ENCODE results near the gene MYBPH. TPM values are rescaled to one million over a fixed set of nuclear protein-coding genes. Genes with fewer than 3 reads are reported as not detected.

The MYBPH gene
- total and polyA plus RNA-seq, 5 experiments from 2014 or later: not detected

DNA sequence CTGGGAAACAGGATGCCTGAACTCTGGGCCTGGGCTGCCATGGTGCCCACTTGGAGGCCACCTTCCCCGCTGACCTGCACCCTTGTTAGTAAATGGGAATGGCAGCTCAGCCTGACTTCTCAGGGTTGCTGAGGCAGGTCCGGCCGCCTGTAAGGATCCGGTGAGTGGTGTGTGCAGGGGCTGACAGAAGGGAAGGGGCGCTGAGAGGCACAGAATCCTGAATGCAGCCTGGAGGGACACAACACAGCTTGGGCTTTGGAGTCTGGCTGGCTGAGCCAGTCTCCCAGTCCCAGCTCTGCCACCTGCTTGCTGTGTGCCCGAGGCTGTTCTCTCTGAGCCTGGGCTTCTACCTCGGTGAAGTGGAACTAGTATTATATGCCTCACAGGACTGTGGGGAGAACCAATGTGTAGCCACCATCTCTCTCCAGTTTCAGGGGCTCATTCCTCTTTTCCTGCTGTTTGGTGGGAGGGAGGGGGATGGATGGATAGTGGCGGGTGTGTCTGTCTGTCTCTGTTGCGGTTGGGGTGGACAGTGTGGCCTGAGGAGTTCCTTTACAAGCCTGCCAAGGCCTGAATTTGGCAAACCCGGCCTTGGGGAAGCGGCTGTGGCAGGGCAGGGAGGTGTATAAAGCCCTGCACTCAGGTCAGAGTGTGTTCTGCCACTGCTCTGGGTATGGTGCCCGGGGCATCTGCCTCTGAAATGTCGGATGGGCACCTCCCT is 30.1 kb downstream of the MYBPH start:
- Mint-ChIP-seq H3K27ac (no peak overlapping the region), H3K9me3 (peaks cover 0 to 17% (median 3%) of the 10 kb centered on the region in 9 donors), H3K4me1 (no peaks in the 10 kb centered on the region), H3K4me3 (no peak overlapping the region), H3K36me3 (peaks cover 0 to 10% (median 2%) of the 10 kb centered on the region in 3 donors), H3K27me3 (peaks cover 0 to 2% (median 0%) of the 10 kb centered on the region in 5 donors)
- no peak for ATAC-seq
- POLR2A ChIA-PET: no interaction called here
- DNase-seq: no peak

- H3K4me3 Mint-ChIP-seq: no peak overlapping the region
Measured at GRCh38 chr1:203144661-203145060, 31.0 kb downstream of the MYBPH start.

DNA sequence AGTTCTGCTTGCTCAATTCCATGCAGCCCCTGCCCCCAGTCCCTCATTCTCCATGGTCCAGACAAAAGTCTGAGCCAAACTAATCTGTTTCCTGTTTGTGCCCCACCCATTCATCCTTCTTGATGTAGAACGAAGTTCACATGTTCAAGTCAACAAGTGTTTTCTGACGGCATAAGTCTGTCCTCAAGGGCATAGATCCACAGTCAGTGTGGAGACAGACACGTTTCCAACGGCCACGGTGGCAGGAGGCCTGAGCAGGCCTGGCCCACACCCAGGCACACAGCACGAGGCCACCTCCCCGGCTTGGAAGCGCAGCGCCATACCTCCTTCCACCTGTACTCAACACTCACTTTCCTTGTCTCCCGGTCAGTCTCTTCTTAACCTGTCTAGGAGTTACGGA is 32.0 kb downstream of the MYBPH start:
- Mint-ChIP-seq H3K36me3 (peaks cover 0 to 10% (median 2%) of the 10 kb centered on the region in 3 donors), H3K27ac (peak overlapping the region in 1 of 10 donors; percentile 8), H3K4me1 (no peaks in the 10 kb centered on the region), H3K9me3 (peaks cover 0 to 17% (median 3%) of the 10 kb centered on the region in 9 donors), H3K4me3 (no peak overlapping the region), H3K27me3 (peaks cover 0 to 2% (median 0%) of the 10 kb centered on the region in 5 donors)
- POLR2A ChIA-PET: no interaction called here
- DNase-seq: peak in 1 of 10 donors; percentile 38
- no peak for ATAC-seq

More at GRCh38 chr1:203144661-203145060, 31.0 kb downstream of the MYBPH start:
- POLR2A ChIA-PET: no interaction called here
- peaks cover 0 to 17% (median 3%) of the 10 kb centered on the region in 9 donors for H3K9me3 Mint-ChIP-seq
- no peak overlapping the region for H3K27ac Mint-ChIP-seq
- DNase-seq (no peak), ATAC-seq (no peak)
- H3K27me3 Mint-ChIP-seq: peaks cover 0 to 2% (median 0%) of the 10 kb centered on the region in 5 donors
- H3K4me1 Mint-ChIP-seq: no peaks in the 10 kb centered on the region
- peaks cover 0 to 10% (median 2%) of the 10 kb centered on the region in 3 donors for H3K36me3 Mint-ChIP-seq

DNA sequence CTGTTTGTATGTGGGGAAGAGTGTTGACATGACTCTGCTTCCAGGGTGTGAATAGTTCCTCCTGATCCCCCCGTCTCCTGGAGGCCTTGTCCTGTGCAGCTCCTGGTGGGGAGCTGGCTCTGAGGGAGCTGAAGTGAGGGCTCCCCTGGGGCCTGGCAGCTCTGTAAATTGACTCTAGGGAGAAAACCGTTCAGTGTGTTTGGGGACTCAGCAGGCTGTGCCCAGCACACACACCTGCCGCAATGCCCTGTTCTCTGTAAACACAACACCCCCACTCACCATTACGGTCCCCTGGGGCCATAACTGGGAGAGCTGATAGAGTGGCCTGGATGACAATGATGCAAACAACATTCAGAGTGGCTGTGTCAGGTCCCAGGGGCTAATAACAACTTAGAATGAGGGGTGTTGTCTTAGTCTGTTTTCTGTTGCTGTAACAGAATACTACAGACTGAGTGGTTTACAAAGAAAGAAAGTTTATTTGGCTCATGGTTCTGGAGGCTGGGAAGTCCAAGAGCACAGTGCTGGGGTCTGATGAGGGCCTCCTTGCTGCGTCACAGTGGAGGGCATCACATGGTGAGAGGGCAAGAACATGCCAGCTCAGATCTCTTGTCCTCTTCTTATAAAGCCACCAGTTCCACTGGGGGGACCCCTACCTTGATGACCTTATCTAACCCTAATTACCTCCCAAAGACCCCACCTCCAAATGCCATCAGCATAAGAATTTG is 32.8 kb downstream of the MYBPH start:
- Mint-ChIP-seq H3K4me3 (no peak overlapping the region), H3K27me3 (peaks cover 0 to 2% (median 0%) of the 10 kb centered on the region in 5 donors), H3K9me3 (peaks cover 0 to 17% (median 3%) of the 10 kb centered on the region in 9 donors), H3K27ac (no peak overlapping the region), H3K4me1 (no peaks in the 10 kb centered on the region), H3K36me3 (peaks cover 0 to 10% (median 2%) of the 10 kb centered on the region in 3 donors)
- DNase-seq (peak in 1 of 10 donors; percentile 31), ATAC-seq (no peak)
- POLR2A ChIA-PET: no interaction called here

- Mint-ChIP-seq H3K27ac (no peak overlapping the region), H3K4me1 (no peaks in the 10 kb centered on the region), H3K36me3 (peaks cover 0 to 10% (median 2%) of the 10 kb centered on the region in 3 donors), H3K9me3 (peaks cover 0 to 17% (median 3%) of the 10 kb centered on the region in 9 donors), H3K27me3 (peaks cover 0 to 2% (median 2%) of the 10 kb centered on the region in 5 donors), H3K4me3 (no peak overlapping the region)
- DNase-seq (no peak), ATAC-seq (no peak)
- POLR2A ChIA-PET: no interaction called here
Measured at GRCh38 chr1:203142124-203142523, 33.5 kb downstream of the MYBPH start.

- peaks cover 0 to 17% (median 3%) of the 10 kb centered on the region in 9 donors for H3K9me3 Mint-ChIP-seq
- H3K36me3 Mint-ChIP-seq: peaks cover 0 to 10% (median 2%) of the 10 kb centered on the region in 3 donors
- peak in 1 of 10 donors; percentile 15 for DNase-seq
- H3K27me3 Mint-ChIP-seq: peaks cover 3 to 10% (median 6%) of the 10 kb centered on the region in 5 donors
- POLR2A ChIA-PET: no interaction called here
- no peak for ATAC-seq
- H3K4me3 Mint-ChIP-seq: no peak overlapping the region
- H3K27ac Mint-ChIP-seq: no peak overlapping the region
- H3K4me1 Mint-ChIP-seq: peaks cover 0 to 7% (median 2%) of the 10 kb centered on the region in 4 donors
Measured at GRCh38 chr1:203140743-203141520, 34.7 kb downstream of the MYBPH start.

DNA sequence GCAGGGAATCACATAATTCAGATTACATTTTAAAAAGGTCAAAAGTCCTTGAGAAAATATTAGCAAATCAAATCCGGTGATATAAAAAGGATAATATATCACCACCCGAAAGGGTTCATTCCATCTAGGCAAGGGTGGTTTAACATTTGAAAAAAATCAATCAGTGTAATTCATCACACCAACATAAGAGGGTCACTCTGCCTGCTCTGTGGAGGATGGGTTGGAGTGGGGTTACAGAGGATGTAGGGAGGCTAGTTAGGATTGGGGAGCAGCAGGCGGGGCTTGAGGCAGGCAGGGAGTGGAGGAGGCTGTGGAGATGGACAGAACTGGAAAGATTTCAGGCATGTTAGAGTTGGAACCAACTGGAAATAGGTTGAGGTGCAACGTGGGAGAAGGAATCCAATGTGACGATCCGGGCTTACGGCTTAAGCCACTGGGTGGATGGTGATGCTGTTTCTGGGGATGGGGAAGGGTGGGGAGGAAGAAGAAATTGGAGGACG is 35.6 kb downstream of the MYBPH start:
- Mint-ChIP-seq H3K27me3 (peaks cover 3 to 10% (median 7%) of the 10 kb centered on the region in 5 donors), H3K9me3 (peaks cover 0 to 17% (median 3%) of the 10 kb centered on the region in 9 donors), H3K36me3 (peaks cover 0 to 10% (median 2%) of the 10 kb centered on the region in 3 donors), H3K27ac (no peak overlapping the region), H3K4me3 (no peak overlapping the region), H3K4me1 (peaks cover 0 to 10% (median 4%) of the 10 kb centered on the region in 4 donors)
- no peak for ATAC-seq
- peak in 1 of 10 donors; percentile 41 for DNase-seq
- POLR2A ChIA-PET: no interaction called here

GRCh38 chr1:203138066-203138465 is 37.6 kb downstream of the MYBPH start:
- Mint-ChIP-seq H3K27ac (no peak overlapping the region), H3K27me3 (peaks cover 3 to 10% (median 7%) of the 10 kb centered on the region in 5 donors), H3K9me3 (peaks cover 0 to 11% (median 2%) of the 10 kb centered on the region in 9 donors), H3K4me3 (no peak overlapping the region), H3K4me1 (peaks cover 0 to 10% (median 4%) of the 10 kb centered on the region in 4 donors), H3K36me3 (peaks cover 0 to 9% (median 0%) of the 10 kb centered on the region in 3 donors)
- POLR2A ChIA-PET: no interaction called here
- DNase-seq: peak in 1 of 10 donors; percentile 7
- no peak for ATAC-seq

- H3K4me1 Mint-ChIP-seq: peaks cover 0 to 10% (median 4%) of the 10 kb centered on the region in 4 donors
- POLR2A ChIA-PET: no interaction called here
- H3K4me3 Mint-ChIP-seq: no peak overlapping the region
- no peak for ATAC-seq
- H3K9me3 Mint-ChIP-seq: peaks cover 0 to 4% (median 0%) of the 10 kb centered on the region in 9 donors
- no peak overlapping the region for H3K27ac Mint-ChIP-seq
- H3K27me3 Mint-ChIP-seq: peaks cover 3 to 10% (median 7%) of the 10 kb centered on the region in 5 donors
- DNase-seq: no peak
- peaks cover 0 to 4% (median 0%) of the 10 kb centered on the region in 3 donors for H3K36me3 Mint-ChIP-seq
Measured at GRCh38 chr1:203137324-203137723, 38.3 kb downstream of the MYBPH start.

GRCh38 chr1:203136409-203137042 is 39.1 kb downstream of the MYBPH start:
- no peaks in the 10 kb centered on the region for H3K9me3 Mint-ChIP-seq
- H3K27ac Mint-ChIP-seq: no peak overlapping the region
- peaks cover 0 to 10% (median 4%) of the 10 kb centered on the region in 4 donors for H3K4me1 Mint-ChIP-seq
- no peak overlapping the region for H3K4me3 Mint-ChIP-seq
- peaks cover 3 to 16% (median 9%) of the 10 kb centered on the region in 5 donors for H3K27me3 Mint-ChIP-seq
- POLR2A ChIA-PET: no interaction called here
- ATAC-seq: no peak
- H3K36me3 Mint-ChIP-seq: no peaks in the 10 kb centered on the region
- peak in 1 of 10 donors; percentile 45 for DNase-seq

GRCh38 chr1:203135636-203136305 is 39.9 kb downstream of the MYBPH start:
- H3K27ac Mint-ChIP-seq: peak overlapping the region in 1 of 10 donors; percentile 74
- no peaks in the 10 kb centered on the region for H3K9me3 Mint-ChIP-seq
- no peaks in the 10 kb centered on the region for H3K36me3 Mint-ChIP-seq
- DNase-seq: peak in 2 of 10 donors; percentile 8 to 15
- ATAC-seq: no peak
- peaks cover 5 to 19% (median 14%) of the 10 kb centered on the region in 5 donors for H3K27me3 Mint-ChIP-seq
- H3K4me3 Mint-ChIP-seq: no peak overlapping the region
- POLR2A ChIA-PET: no interaction called here
- peaks cover 0 to 10% (median 4%) of the 10 kb centered on the region in 4 donors for H3K4me1 Mint-ChIP-seq

Measured in naive thymus-derived CD8-positive, alpha-beta T cell (primary cell).